Midbrain (tissue), 1 donor: ENCODE measurements around the gene SURF1.
"Not testable (repeated sequence)": the region's sequence is repeated elsewhere in the genome, so short reads cannot be mapped to it uniquely, and the experiment has no call there.

ENCODE experiments used
- DNase-seq: peaks from one replicate; lab custom pipeline; 2025; lab: John Stamatoyannopoulos, UW

SURF1 gene

GRCh38 chr9:133356391-133357091, at the start of gene SURF1, which contains the start of gene SURF2:
Gene SURF1 (minus strand): TSS chr9:133356487. CDS start chr9:133356453, 34 bp downstream.
Gene SURF2 (plus strand): TSS chr9:133356550. CDS start chr9:133356593, 43 bp downstream.
- peak; percentile 85 for DNase-seq

GRCh38 chr9:133405508-133406438, 49.5 kb upstream of the SURF1 start:
- no peak for DNase-seq

GRCh38 chr9:133404454-133405002, 48.2 kb upstream of the SURF1 start:
- no peak for DNase-seq

GRCh38 chr9:133403766-133404453, 47.6 kb upstream of the SURF1 start:
- no peak for DNase-seq

- DNase-seq = no peak
Measured at GRCh38 chr9:133402689-133403088, 46.4 kb upstream of the SURF1 start.

- DNase-seq = no peak
Measured at GRCh38 chr9:133401588-133401987, 45.3 kb upstream of the SURF1 start.

- no peak for DNase-seq
Measured at GRCh38 chr9:133400292-133400691, 44.0 kb upstream of the SURF1 start.

- DNase-seq = no peak
Measured at GRCh38 chr9:133397895-133398294, 41.6 kb upstream of the SURF1 start.

GRCh38 chr9:133397370-133397769, 41.1 kb upstream of the SURF1 start:
- no peak for DNase-seq

GRCh38 chr9:133396952-133397351, 40.7 kb upstream of the SURF1 start:
- DNase-seq = no peak

- no peak for DNase-seq
Measured at GRCh38 chr9:133394687-133395271, 38.5 kb upstream of the SURF1 start.

GRCh38 chr9:133393399-133393798, 37.1 kb upstream of the SURF1 start:
- DNase-seq = no peak

- DNase-seq = not testable (repeated sequence)
Measured at GRCh38 chr9:133392308-133392707, 36.0 kb upstream of the SURF1 start.

GRCh38 chr9:133391449-133391848, 35.2 kb upstream of the SURF1 start:
- not testable (repeated sequence) for DNase-seq

- no peak for DNase-seq
Measured at GRCh38 chr9:133390713-133391112, 34.4 kb upstream of the SURF1 start.

GRCh38 chr9:133389562-133389961, 33.3 kb upstream of the SURF1 start:
- no peak for DNase-seq

GRCh38 chr9:133389025-133389557, 32.8 kb upstream of the SURF1 start:
- DNase-seq = no peak

GRCh38 chr9:133387680-133388079, 31.4 kb upstream of the SURF1 start:
- DNase-seq = no peak

GRCh38 chr9:133386338-133386737, 30.1 kb upstream of the SURF1 start:
- DNase-seq = no peak

- no peak for DNase-seq
Measured at GRCh38 chr9:133385452-133385851, 29.2 kb upstream of the SURF1 start.

- DNase-seq = no peak
Measured at GRCh38 chr9:133384736-133385321, 28.5 kb upstream of the SURF1 start.
